HepG2 (cell line): Measurements from ENCODE around the gene SMYD2. TPM values are rescaled to one million over a fixed set of nuclear protein-coding genes. Genes with fewer than 3 reads are reported as not detected.

Source experiments
- AGO2 ChIP-seq: fragments of 200-400 bp; formaldehyde crosslinking; optimal IDR thresholded peaks from 2 replicates; pipeline ENCODE3; 2017; ENCODE audit warnings: mild to moderate bottlenecking, low read depth, low read length, moderate library complexity
- BORCS8-MEF2B ChIP-seq: sonication (generic); formaldehyde crosslinking; IDR thresholded peaks from 2 replicates; pipeline ENCODE4 v1.8.0; 2022; ENCODE audit warnings: mild to moderate bottlenecking, missing genetic modification reagents
- FOXO1 ChIP-seq: sonication (generic); formaldehyde crosslinking; IDR thresholded peaks from 2 replicates; pipeline ENCODE4 v1.4.0; 2020; ENCODE audit warnings: missing genetic modification reagents
- MLX ChIP-seq: IDR thresholded peaks from 2 replicates; pipeline ENCODE4 v1.6.1; 2016
- MTA1 ChIP-seq: sonication (generic); formaldehyde crosslinking; IDR thresholded peaks from 2 replicates; pipeline ENCODE4 v1.4.0; 2020; ENCODE audit warnings: missing genetic modification reagents, mild to moderate bottlenecking, borderline replicate concordance
- POLR2G ChIP-seq: fragments of 200-400 bp; formaldehyde crosslinking; IDR thresholded peaks from 2 replicates; pipeline ENCODE4 v1.6.1; 2018; ENCODE audit warnings: mild to moderate bottlenecking, low read depth, low read length, moderate library complexity
- SMAD1 ChIP-seq: sonication (generic); formaldehyde crosslinking; IDR thresholded peaks from 2 replicates; pipeline ENCODE4 v1.4.0; 2020; ENCODE audit warnings: missing genetic modification reagents, low read depth, mild to moderate bottlenecking, borderline replicate concordance
- SMAD3 ChIP-seq: sonication (generic); formaldehyde crosslinking; IDR thresholded peaks from 2 replicates; pipeline ENCODE4 v1.4.0; 2020; ENCODE audit warnings: missing genetic modification reagents
- XBP1 ChIP-seq: sonication (generic); formaldehyde crosslinking; IDR thresholded peaks from 2 replicates; pipeline ENCODE4 v1.5.0; 2020; ENCODE audit warnings: missing genetic modification reagents
- ZBTB26 ChIP-seq: IDR thresholded peaks from 2 replicates; pipeline ENCODE4 v1.6.1; 2016; ENCODE audit warnings: missing compliant biosample characterization, missing genetic modification reagents, borderline replicate concordance
- ZNF292 ChIP-seq: sonication (generic); formaldehyde crosslinking; IDR thresholded peaks from 2 replicates; pipeline ENCODE4 v1.8.1; 2022; ENCODE audit warnings: mild to moderate bottlenecking, low read depth, missing genetic modification reagents, borderline replicate concordance
- ZNF513 ChIP-seq: sonication (generic); formaldehyde crosslinking; conservative IDR thresholded peaks from 2 replicates; pipeline ENCODE4 v1.5.0; 2020; ENCODE audit warnings: missing genetic modification reagents
- ZNF543 ChIP-seq: sonication (generic); formaldehyde crosslinking; IDR thresholded peaks from 2 replicates; pipeline ENCODE4 v1.4.0; 2020; ENCODE audit warnings: mild to moderate bottlenecking, missing genetic modification reagents
- polyA plus RNA-seq, 8 experiments: library from polyadenylated mRNA; depleted of rRNA in 3 of 8; stranded (reverse) in 7 of 8; unstranded in 1 of 8; fragments of >200 nt; fragmentation: Illumina TruSeq in 4 of 8; extraction: Trizol in 4 of 8; gene quantifications; 2 replicates each; pipeline versions ENCODE4 v1.2.1 to v1.2.3, GENCODE V29; 2011 to 2016; ENCODE audit warnings: low read depth in 4 of 8, missing spikeins in 1 of 8, mixed read lengths in 1 of 8; ENCODE audit not compliant: insufficient read depth in 1 of 8
- total RNA-seq, 5 experiments: library from RNA; depleted of rRNA; stranded (reverse); fragments of >200 nt; fragmentation: Illumina TruSeq; extraction: Trizol; gene quantifications; 2 replicates each; pipeline ENCODE4 v1.2.3, GENCODE V29; 2016; ENCODE audit warnings: low read depth in 1 of 5
- TF ChIP-seq, protein P1 (sequence below): sonication (generic); formaldehyde crosslinking; IDR thresholded peaks from 2 replicates; pipeline ENCODE4 v1.4.0; 2020; ENCODE audit warnings: low read depth, missing genetic modification reagents
- TF ChIP-seq, protein P2 (sequence below): sonication (generic); formaldehyde crosslinking; IDR thresholded peaks from 2 replicates; pipeline ENCODE4 v1.4.0; 2020; ENCODE audit warnings: mild to moderate bottlenecking, missing genetic modification reagents
- TF ChIP-seq, protein P3 (sequence below), 2 experiments: IDR thresholded peaks; 2 replicates each; pipeline ENCODE4 v1.6.1; 2011 to 2012; ENCODE audit warnings: low read length in 2 of 2, borderline replicate concordance in 1 of 2, low read depth in 1 of 2, mild to moderate bottlenecking in 1 of 2, moderate library complexity in 1 of 2

Gene SMYD2
- total and polyA plus RNA-seq, 2 of the 13 experiments (the other 11 are each of a cell fraction or from before 2014, with no cell fraction given), result 72.7 to 139 TPM

- TF ChIP-seq ZNF513 (CRISPR knock-in tag), result no peak
- no peak for TF ChIP-seq POLR2G
- peak; percentile 43; the same call in 1 of the 2 replicates for TF ChIP-seq BORCS8-MEF2B (CRISPR knock-in tag)
- TF ChIP-seq ZNF292 (CRISPR knock-in tag), result no peak
- TF ChIP-seq, protein P1, sequence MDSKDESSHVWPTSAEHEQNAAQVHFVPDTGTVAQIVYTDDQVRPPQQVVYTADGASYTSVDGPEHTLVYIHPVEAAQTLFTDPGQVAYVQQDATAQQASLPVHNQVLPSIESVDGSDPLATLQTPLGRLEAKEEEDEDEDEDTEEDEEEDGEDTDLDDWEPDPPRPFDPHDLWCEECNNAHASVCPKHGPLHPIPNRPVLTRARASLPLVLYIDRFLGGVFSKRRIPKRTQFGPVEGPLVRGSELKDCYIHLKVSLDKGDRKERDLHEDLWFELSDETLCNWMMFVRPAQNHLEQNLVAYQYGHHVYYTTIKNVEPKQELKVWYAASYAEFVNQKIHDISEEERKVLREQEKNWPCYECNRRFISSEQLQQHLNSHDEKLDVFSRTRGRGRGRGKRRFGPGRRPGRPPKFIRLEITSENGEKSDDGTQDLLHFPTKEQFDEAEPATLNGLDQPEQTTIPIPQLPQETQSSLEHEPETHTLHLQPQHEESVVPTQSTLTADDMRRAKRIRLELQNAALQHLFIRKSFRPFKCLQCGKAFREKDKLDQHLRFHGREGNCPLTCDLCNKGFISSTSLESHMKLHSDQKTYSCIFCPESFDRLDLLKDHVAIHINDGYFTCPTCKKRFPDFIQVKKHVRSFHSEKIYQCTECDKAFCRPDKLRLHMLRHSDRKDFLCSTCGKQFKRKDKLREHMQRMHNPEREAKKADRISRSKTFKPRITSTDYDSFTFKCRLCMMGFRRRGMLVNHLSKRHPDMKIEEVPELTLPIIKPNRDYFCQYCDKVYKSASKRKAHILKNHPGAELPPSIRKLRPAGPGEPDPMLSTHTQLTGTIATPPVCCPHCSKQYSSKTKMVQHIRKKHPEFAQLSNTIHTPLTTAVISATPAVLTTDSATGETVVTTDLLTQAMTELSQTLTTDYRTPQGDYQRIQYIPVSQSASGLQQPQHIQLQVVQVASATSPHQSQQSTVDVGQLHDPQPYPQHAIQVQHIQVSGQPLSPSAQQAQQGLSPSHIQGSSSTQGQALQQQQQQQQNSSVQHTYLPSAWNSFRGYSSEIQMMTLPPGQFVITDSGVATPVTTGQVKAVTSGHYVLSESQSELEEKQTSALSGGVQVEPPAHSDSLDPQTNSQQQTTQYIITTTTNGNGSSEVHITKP, result no peak
- TF ChIP-seq XBP1 (CRISPR knock-in tag), result no peak
- TF ChIP-seq ZBTB26 (CRISPR knock-in tag), result 0 out of 2 replicates have a peak, but pooled peaks have one; percentile 30
- no peak for TF ChIP-seq SMAD3 (CRISPR knock-in tag)
- TF ChIP-seq MLX (CRISPR knock-in tag), result no peak
- TF ChIP-seq, protein P2, sequence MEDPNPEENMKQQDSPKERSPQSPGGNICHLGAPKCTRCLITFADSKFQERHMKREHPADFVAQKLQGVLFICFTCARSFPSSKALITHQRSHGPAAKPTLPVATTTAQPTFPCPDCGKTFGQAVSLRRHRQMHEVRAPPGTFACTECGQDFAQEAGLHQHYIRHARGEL (CRISPR knock-in tag), result no peak
- TF ChIP-seq SMAD1 (CRISPR knock-in tag), result no peak
- peak; percentile 11; the same call in 1 of the 2 replicates for TF ChIP-seq FOXO1 (CRISPR knock-in tag)
- TF ChIP-seq ZNF543, result no peak
- no peak for TF ChIP-seq AGO2
- TF ChIP-seq, protein P3, sequence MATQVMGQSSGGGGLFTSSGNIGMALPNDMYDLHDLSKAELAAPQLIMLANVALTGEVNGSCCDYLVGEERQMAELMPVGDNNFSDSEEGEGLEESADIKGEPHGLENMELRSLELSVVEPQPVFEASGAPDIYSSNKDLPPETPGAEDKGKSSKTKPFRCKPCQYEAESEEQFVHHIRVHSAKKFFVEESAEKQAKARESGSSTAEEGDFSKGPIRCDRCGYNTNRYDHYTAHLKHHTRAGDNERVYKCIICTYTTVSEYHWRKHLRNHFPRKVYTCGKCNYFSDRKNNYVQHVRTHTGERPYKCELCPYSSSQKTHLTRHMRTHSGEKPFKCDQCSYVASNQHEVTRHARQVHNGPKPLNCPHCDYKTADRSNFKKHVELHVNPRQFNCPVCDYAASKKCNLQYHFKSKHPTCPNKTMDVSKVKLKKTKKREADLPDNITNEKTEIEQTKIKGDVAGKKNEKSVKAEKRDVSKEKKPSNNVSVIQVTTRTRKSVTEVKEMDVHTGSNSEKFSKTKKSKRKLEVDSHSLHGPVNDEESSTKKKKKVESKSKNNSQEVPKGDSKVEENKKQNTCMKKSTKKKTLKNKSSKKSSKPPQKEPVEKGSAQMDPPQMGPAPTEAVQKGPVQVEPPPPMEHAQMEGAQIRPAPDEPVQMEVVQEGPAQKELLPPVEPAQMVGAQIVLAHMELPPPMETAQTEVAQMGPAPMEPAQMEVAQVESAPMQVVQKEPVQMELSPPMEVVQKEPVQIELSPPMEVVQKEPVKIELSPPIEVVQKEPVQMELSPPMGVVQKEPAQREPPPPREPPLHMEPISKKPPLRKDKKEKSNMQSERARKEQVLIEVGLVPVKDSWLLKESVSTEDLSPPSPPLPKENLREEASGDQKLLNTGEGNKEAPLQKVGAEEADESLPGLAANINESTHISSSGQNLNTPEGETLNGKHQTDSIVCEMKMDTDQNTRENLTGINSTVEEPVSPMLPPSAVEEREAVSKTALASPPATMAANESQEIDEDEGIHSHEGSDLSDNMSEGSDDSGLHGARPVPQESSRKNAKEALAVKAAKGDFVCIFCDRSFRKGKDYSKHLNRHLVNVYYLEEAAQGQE (IDR thresholded peaks at IDR 0.05; ENCODE audit: borderline replicate concordance in 1 of 2, low read depth in 1 of 2, low read length in 2 of 2), result no peak
- TF ChIP-seq MTA1 (CRISPR knock-in tag), result no peak
Observed at GRCh38 chr1:214261206-214262123, 19.5 kb upstream of the SMYD2 start (continued).
